GM19328 (cell line): ENCODE results near the gene SYP.
"Not testable (repeated sequence)": the region's sequence is repeated elsewhere in the genome, so short reads cannot be mapped to it uniquely, and the experiment has no call there.

Experiments used
- ATAC-seq: cut with Tn5 transposase; IDR thresholded peaks from one replicate; pipeline ENCODE4 v1.9.1; 2021; ENCODE audit warnings: mild to moderate bottlenecking, moderate library complexity; ENCODE audit not compliant: unreplicated experiment

The SYP gene

GRCh38 chrX:49172280-49172780 is 27.7 kb downstream of the SYP start:
- ATAC-seq, result peak; percentile 66

GRCh38 chrX:49171752-49172279 is 28.2 kb downstream of the SYP start, which contains the start of gene PLP2:
Gene PLP2, plus strand, starts transcription at chrX:49171898. Its CDS starts 103 bp downstream, at chrX:49172001.
- peak; percentile 18 for ATAC-seq

DNA sequence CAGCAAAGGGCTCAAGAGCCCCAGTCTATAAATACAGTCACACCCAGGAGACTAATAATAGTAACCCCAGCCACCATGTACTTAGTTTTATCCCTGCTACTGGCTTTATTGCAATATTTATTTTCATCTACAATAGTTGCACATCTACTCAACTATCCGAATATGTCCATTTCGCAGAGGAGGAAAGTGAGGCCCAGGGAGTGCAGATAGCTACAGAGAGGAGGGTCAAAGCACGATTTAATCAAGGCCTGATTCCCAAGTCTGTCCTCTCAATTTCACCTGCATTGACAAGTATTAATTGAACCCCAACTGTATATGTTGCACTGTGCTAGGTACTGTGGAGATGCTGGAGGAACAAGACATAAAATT is 32.3 kb downstream of the SYP start:
- ATAC-seq, result no peak

DNA sequence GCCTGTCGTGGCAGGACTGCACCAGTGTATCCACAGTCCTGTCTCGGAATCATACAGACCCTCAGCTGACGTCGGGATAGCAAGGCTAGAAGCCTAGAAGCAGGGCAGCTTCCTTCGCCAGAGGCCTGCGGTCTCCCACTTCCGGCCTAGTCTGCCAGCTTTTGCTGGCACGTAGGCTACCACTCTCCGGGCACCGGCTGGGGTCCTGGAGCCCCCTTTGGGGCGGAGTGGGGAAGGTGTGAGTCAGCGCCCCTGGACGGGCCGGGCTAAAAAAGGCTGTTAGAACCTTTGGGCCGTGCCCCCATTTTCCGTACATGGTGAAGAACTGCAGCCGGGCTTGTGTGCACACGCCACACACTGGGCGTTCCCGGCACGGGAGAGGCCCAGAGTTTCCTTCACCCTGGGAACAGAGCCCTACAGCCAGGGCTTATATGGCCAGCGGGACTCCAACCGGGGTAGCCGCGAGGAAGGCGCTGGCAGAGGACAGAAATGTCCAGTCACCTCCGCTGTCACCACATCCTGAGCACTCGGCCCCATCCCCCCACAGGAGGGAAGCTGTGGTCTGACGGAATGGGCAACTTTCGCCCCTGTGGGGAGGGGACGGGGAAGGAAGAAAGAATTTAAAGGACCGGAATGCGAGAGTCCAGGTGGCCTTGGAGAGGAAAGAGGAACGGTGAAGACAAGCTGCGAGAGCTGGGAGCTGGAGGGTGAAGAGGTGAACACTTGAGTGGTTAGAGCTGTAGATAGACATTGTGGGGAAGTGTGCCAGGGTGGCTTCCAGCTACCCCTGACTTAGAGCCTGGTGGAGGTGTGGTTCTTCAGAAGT is 32.9 kb downstream of the SYP start:
- ATAC-seq, result no peak

- no peak for ATAC-seq
Measured at GRCh38 chrX:49165901-49166881, 33.8 kb downstream of the SYP start.

GRCh38 chrX:49164589-49165360 is 35.2 kb downstream of the SYP start:
- no peak for ATAC-seq

- peak; percentile 71 for ATAC-seq
Measured at GRCh38 chrX:49163555-49164419, 36.2 kb downstream of the SYP start.

DNA sequence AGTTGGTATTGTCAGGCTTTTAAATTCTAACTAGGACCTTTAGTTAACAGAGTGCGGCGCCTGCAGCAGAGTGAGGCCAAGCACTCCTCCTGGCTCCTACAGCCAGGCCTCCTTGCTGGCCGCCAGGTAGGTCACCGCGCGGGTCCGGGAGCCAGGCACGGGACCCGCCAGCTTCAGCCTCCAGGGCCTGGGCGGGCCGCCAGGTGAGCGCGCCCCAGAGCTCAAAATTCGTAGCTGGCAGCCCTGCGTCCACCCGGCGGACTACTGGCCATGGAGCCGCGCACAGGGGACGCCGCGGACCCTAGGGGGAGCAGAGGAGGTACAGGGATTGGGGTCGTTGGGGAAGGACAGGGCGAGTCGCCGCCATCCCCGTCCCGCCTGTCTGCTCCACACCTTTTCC is 37.4 kb downstream of the SYP start, which contains the start of gene MAGIX:
MAGIX (plus strand) TSS at position 139 of the 400 bp plus-strand sequence; CDS start at position 271, 132 bp downstream.
- no peak for ATAC-seq

- ATAC-seq, result no peak
Measured at GRCh38 chrX:49161632-49162031, 38.4 kb downstream of the SYP start.

DNA sequence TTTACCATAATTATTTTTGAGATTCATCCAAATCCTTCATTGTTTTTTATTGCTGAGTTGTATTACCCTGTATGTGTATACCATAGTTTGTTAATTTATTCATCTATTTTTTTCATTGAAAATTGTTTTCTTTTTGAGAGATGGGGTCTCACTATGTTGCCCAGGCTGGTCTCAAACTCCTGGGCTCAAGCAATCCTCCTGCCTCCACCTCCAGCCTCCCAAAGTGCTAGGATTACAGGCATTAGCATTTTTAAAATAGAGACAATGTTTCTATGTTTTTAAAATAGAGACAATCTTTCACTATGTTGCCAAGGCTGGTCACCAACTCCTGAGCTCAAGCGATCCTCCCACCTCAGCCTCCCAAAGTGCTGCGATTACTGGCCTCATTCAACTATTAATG is 39.1 kb downstream of the SYP start:
- ATAC-seq, result no peak

- ATAC-seq, result no peak
Measured at GRCh38 chrX:49157194-49157593, 42.8 kb downstream of the SYP start.

DNA sequence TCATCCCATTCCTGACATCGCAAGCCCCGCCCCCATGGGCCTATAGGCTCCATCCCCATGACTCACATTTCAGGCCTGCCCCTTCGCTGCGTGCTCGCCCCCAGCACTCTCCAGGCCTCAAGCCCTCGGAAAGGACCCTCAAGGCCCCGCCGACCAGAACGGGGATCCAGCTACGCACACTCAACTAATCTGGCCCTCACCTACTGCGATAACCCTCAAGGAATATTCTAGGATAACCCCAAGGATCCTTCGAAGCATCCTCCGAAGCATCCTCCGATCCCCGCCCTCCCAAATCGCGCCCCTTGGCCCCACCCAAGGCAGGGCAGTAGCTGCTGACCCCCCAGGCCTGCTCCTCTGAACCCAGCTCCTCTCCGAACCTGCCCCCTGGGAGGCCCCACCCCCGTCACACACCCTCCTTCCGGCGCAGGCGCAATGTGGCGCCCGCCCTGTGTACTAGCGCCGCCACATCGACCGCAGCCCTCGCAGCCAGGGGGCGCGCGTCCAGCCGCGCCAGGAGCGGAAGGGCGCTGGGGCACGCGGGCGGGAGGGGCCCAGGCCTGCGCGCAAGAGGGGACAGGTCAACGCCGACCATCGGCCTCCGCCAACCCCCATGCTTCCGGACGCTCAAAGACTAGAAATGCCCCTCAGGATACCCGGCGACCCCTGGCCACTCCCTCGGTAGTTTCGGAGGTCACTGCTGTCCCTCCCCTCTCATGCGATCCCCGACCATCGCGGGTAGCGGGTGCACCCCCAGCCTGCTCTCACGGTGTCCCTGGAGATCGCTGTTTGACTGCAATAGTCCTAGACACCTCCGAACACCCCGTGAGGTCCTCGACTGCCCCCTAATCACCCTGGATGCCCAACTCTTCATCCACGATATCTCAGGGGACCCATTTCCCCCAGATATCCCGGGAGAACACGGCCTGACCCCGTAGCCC is 43.8 kb downstream of the SYP start:
- peak; percentile 70 for ATAC-seq

GRCh38 chrX:49155243-49155899 is 44.6 kb downstream of the SYP start:
- no peak for ATAC-seq

- no peak for ATAC-seq
Measured at GRCh38 chrX:49153467-49153866, 46.5 kb downstream of the SYP start.

GRCh38 chrX:49149291-49149690 is 50.7 kb downstream of the SYP start:
- not testable (repeated sequence) for ATAC-seq

- ATAC-seq, result not testable (repeated sequence)
Measured at GRCh38 chrX:49148390-49149100, 51.4 kb downstream of the SYP start.

DNA sequence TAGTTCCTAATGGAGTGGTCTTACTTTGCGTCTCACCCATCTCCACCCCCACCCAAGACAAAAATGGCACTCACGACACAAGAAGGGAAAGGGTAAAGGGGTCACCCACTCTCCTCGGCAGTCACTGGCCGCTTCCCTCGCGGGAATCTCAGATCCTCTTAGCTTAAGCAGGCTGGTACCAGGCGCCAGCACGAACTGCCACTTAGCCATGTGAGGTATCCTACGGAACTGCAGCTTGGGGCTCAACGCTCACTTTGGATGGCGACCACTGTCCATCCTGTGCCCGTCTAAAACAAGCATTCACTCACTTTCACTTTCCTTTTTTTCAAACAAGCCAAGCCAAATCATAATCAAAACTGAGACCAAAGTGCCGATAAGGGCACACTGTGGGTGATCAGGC is 52.1 kb downstream of the SYP start:
- no peak for ATAC-seq
